HG02763 (cell line): ENCODE data around the gene TMEM37.

Source experiments
- ATAC-seq: cut with Tn5 transposase; IDR thresholded peaks from one replicate; pipeline ENCODE4 v1.9.1; 2021; ENCODE audit warnings: mild to moderate bottlenecking, moderate library complexity; ENCODE audit not compliant: unreplicated experiment

TMEM37 gene

GRCh38 chr2:119451336-119452050, 19.8 kb downstream of the TMEM37 start:
- no peak for ATAC-seq

- no peak for ATAC-seq
Measured at GRCh38 chr2:119453972-119454593, 22.4 kb downstream of the TMEM37 start.

GRCh38 chr2:119455066-119455718, 23.5 kb downstream of the TMEM37 start:
- ATAC-seq, result no peak

- ATAC-seq, result no peak
Measured at GRCh38 chr2:119460076-119460475, 28.4 kb downstream of the TMEM37 start.

- ATAC-seq, result no peak
Measured at GRCh38 chr2:119461811-119462210, 30.2 kb downstream of the TMEM37 start.

GRCh38 chr2:119462574-119462973, 30.9 kb downstream of the TMEM37 start:
- ATAC-seq, result no peak

- no peak for ATAC-seq
Measured at GRCh38 chr2:119463136-119463535, 31.5 kb downstream of the TMEM37 start.

GRCh38 chr2:119463990-119464389, 32.3 kb downstream of the TMEM37 start:
- ATAC-seq, result no peak

- no peak for ATAC-seq
Measured at GRCh38 chr2:119464981-119465380, 33.3 kb downstream of the TMEM37 start.

- no peak for ATAC-seq
Measured at GRCh38 chr2:119465687-119466086, 34.0 kb downstream of the TMEM37 start.

- ATAC-seq, result no peak
Measured at GRCh38 chr2:119466373-119466772, 34.7 kb downstream of the TMEM37 start.

GRCh38 chr2:119468154-119468955, 36.7 kb downstream of the TMEM37 start:
- no peak for ATAC-seq

GRCh38 chr2:119469131-119469530, 37.5 kb downstream of the TMEM37 start:
- ATAC-seq, result no peak

- ATAC-seq, result no peak
Measured at GRCh38 chr2:119469661-119470297, 38.1 kb downstream of the TMEM37 start.

- ATAC-seq, result no peak
Measured at GRCh38 chr2:119472749-119473148, 41.1 kb downstream of the TMEM37 start.

- no peak for ATAC-seq
Measured at GRCh38 chr2:119473621-119474370, 42.1 kb downstream of the TMEM37 start.

GRCh38 chr2:119474371-119475224, 42.9 kb downstream of the TMEM37 start:
- ATAC-seq, result no peak

- no peak for ATAC-seq
Measured at GRCh38 chr2:119475225-119475856, 43.7 kb downstream of the TMEM37 start.

- no peak for ATAC-seq
Measured at GRCh38 chr2:119475857-119476244, 44.2 kb downstream of the TMEM37 start.
